MG63 (cell line): ENCODE measurements around the gene TERT. TPM values are rescaled to one million over a fixed set of nuclear protein-coding genes. Genes with fewer than 3 reads are reported as not detected.
A peak's percentile ranks its signal among the peaks of the same experiment; 100 is the strongest.
"Not testable (repeated sequence)": the region's sequence is repeated elsewhere in the genome, so short reads cannot be mapped to it uniquely, and the experiment has no call there.

ENCODE experiments used
- DNase-seq: peaks from one replicate; pipeline ENCODE4 v3.0.0-alpha.2; 2020
- H3K27me3 ChIP-seq: fragments of 250-450 bp; sonication (Bioruptor Pico); 2 replicates; pipeline ENCODE4 v1.5.1; 2020; ENCODE audit warnings: mild to moderate bottlenecking, moderate library complexity
- H3K36me3 ChIP-seq: fragments of 250-450 bp; sonication (Bioruptor Pico); 2 replicates; pipeline ENCODE4 v1.5.1; 2020; ENCODE audit warnings: mild to moderate bottlenecking, moderate library complexity
- H3K4me3 ChIP-seq: fragments of 250-450 bp; sonication (Bioruptor Pico); 2 replicates; pipeline ENCODE4 v1.5.1; 2020; ENCODE audit warnings: mild to moderate bottlenecking, moderate library complexity
- H3K9me3 ChIP-seq: fragments of 250-450 bp; sonication (Bioruptor Pico); 2 replicates; pipeline ENCODE4 v1.5.1; 2020; ENCODE audit warnings: mild to moderate bottlenecking, moderate library complexity
- total RNA-seq: library from RNA; depleted of rRNA; stranded (reverse); fragments of >200 nt; shearing (Covaris generic); gene quantifications from 2 replicates; pipeline ENCODE4 v1.2.3, GENCODE V29; 2014; ENCODE audit warnings: low replicate concordance; rRNA removed

The TERT gene
- total RNA-seq: 0.72 and 2.4 TPM in 2 replicates

GRCh38 chr5:1294835-1295649 lies at the start of gene TERT:
TERT (minus strand) TSS chr5:1295068; CDS start chr5:1294989, 79 bp downstream.
- peak; percentile 64 for DNase-seq
- no peaks in the 10 kb centered on the region for H3K36me3 ChIP-seq
- peak within 1 kb of the TSS; percentile 29 for H3K4me3 ChIP-seq
- H3K9me3 ChIP-seq: no peaks in the 10 kb centered on the region
- peaks cover 4% of the 10 kb centered on the region; the same call in 1 of the 2 replicates for H3K27me3 ChIP-seq

- H3K36me3 ChIP-seq: peaks cover 47% of the 10 kb centered on the region
- peak; percentile 54 for DNase-seq
Measured at GRCh38 chr5:1343931-1344901, 49.3 kb upstream of the TERT start.

GRCh38 chr5:1343315-1343751 lies 48.5 kb upstream of the TERT start:
- H3K4me3 ChIP-seq: peak overlapping the region; percentile 65
- no peaks in the 10 kb centered on the region for H3K9me3 ChIP-seq
- H3K27me3 ChIP-seq: no peaks in the 10 kb centered on the region
- peaks cover 53% of the 10 kb centered on the region for H3K36me3 ChIP-seq
- DNase-seq: no peak

More at GRCh38 chr5:1343931-1344901, 49.3 kb upstream of the TERT start:
- no peaks in the 10 kb centered on the region for H3K27me3 ChIP-seq
- no peaks in the 10 kb centered on the region for H3K9me3 ChIP-seq
- peak overlapping the region; percentile 65 for H3K4me3 ChIP-seq

- H3K36me3 ChIP-seq: peaks cover 59% of the 10 kb centered on the region
- not testable (repeated sequence) for H3K27me3 ChIP-seq, H3K9me3 ChIP-seq, H3K4me3 ChIP-seq, DNase-seq
Measured at GRCh38 chr5:1342711-1343110, 47.8 kb upstream of the TERT start.

GRCh38 chr5:1342268-1342667 lies 47.4 kb upstream of the TERT start:
- Histone ChIP-seq H3K36me3 (peaks cover 64% of the 10 kb centered on the region), H3K27me3 (no peaks in the 10 kb centered on the region), H3K9me3 (no peaks in the 10 kb centered on the region), H3K4me3 (no peak overlapping the region)
- no peak for DNase-seq

- Histone ChIP-seq H3K9me3 (no peaks in the 10 kb centered on the region), H3K4me3 (no peak overlapping the region), H3K27me3 (no peaks in the 10 kb centered on the region), H3K36me3 (peaks cover 68% of the 10 kb centered on the region)
- no peak for DNase-seq
Measured at GRCh38 chr5:1341863-1342262, 47.0 kb upstream of the TERT start.

GRCh38 chr5:1339818-1340210 lies 44.9 kb upstream of the TERT start:
- H3K27me3 ChIP-seq, DNase-seq, H3K4me3 ChIP-seq, H3K9me3 ChIP-seq: not testable (repeated sequence)
- peaks cover 88% of the 10 kb centered on the region for H3K36me3 ChIP-seq

GRCh38 chr5:1339139-1339817 lies 44.4 kb upstream of the TERT start:
- H3K36me3 ChIP-seq: peaks cover 91% of the 10 kb centered on the region
- H3K9me3 ChIP-seq, DNase-seq, H3K4me3 ChIP-seq, H3K27me3 ChIP-seq: not testable (repeated sequence)

- H3K9me3 ChIP-seq: no peaks in the 10 kb centered on the region
- no peak overlapping the region for H3K4me3 ChIP-seq
- no peaks in the 10 kb centered on the region for H3K27me3 ChIP-seq
- DNase-seq: no peak
- H3K36me3 ChIP-seq: peaks cover 91% of the 10 kb centered on the region
Measured at GRCh38 chr5:1338506-1339070, 43.7 kb upstream of the TERT start.

GRCh38 chr5:1338196-1338490 lies 43.3 kb upstream of the TERT start:
- H3K9me3 ChIP-seq: no peaks in the 10 kb centered on the region
- H3K4me3 ChIP-seq: no peak overlapping the region
- H3K36me3 ChIP-seq: peaks cover 87% of the 10 kb centered on the region
- H3K27me3 ChIP-seq: no peaks in the 10 kb centered on the region
- DNase-seq: no peak

GRCh38 chr5:1337489-1338195 lies 42.8 kb upstream of the TERT start:
- peaks cover 83% of the 10 kb centered on the region for H3K36me3 ChIP-seq
- H3K9me3 ChIP-seq: no peaks in the 10 kb centered on the region
- DNase-seq: no peak
- no peak overlapping the region for H3K4me3 ChIP-seq
- no peaks in the 10 kb centered on the region for H3K27me3 ChIP-seq

GRCh38 chr5:1336749-1337488 lies 42.1 kb upstream of the TERT start:
- no peaks in the 10 kb centered on the region for H3K27me3 ChIP-seq
- H3K36me3 ChIP-seq: peaks cover 83% of the 10 kb centered on the region
- no peaks in the 10 kb centered on the region for H3K9me3 ChIP-seq
- H3K4me3 ChIP-seq: no peak overlapping the region
- no peak for DNase-seq

GRCh38 chr5:1336106-1336561 lies 41.3 kb upstream of the TERT start:
- no peak for DNase-seq
- Histone ChIP-seq H3K4me3 (no peak overlapping the region), H3K36me3 (peaks cover 83% of the 10 kb centered on the region), H3K9me3 (no peaks in the 10 kb centered on the region), H3K27me3 (no peaks in the 10 kb centered on the region)

GRCh38 chr5:1335540-1336095 lies 40.8 kb upstream of the TERT start:
- Histone ChIP-seq H3K9me3 (no peaks in the 10 kb centered on the region), H3K4me3 (no peak overlapping the region), H3K27me3 (no peaks in the 10 kb centered on the region), H3K36me3 (peaks cover 83% of the 10 kb centered on the region)
- DNase-seq: no peak
